H7 (cell line): ENCODE results near the gene PCSK2. TPM values are rescaled to one million over a fixed set of nuclear protein-coding genes. Genes with fewer than 3 reads are reported as not detected.

Experiments used
- DNase-seq: peaks from one replicate; pipeline ENCODE4 v3.0.0; 2012
- H3K27me3 ChIP-seq: 2 replicates; pipeline ENCODE4 v1.6.0; 2011; ENCODE audit warnings: mild to moderate bottlenecking, low read length; ENCODE audit not compliant: control insufficient read depth, insufficient read depth
- H3K36me3 ChIP-seq: replicated peaks from 2 replicates; pipeline ENCODE4 v1.5.1; 2011; ENCODE audit warnings: low read length; ENCODE audit not compliant: control insufficient read depth, insufficient read depth
- H3K4me3 ChIP-seq: 2 replicates; pipeline ENCODE4 v1.5.1; 2011; ENCODE audit warnings: low read depth, mild to moderate bottlenecking, control low read depth, low read length, moderate library complexity; ENCODE audit not compliant: insufficient read depth
- total RNA-seq: library from RNA; depleted of rRNA; stranded (reverse); fragments of >200 nt; shearing (Covaris generic); gene quantifications from 2 replicates; pipeline ENCODE4 v1.2.3, GENCODE V29; 2014

The PCSK2 gene
- total RNA-seq, 1 experiment from 2014 or later, result 0.10 TPM

- no peaks in the 10 kb centered on the region for H3K36me3 ChIP-seq
- DNase-seq, result no peak
- no peak overlapping the region for H3K4me3 ChIP-seq
- H3K27me3 ChIP-seq, result no peaks in the 10 kb centered on the region
Observed at GRCh38 chr20:17445543-17445942, 218.7 kb downstream of the PCSK2 start.

DNA sequence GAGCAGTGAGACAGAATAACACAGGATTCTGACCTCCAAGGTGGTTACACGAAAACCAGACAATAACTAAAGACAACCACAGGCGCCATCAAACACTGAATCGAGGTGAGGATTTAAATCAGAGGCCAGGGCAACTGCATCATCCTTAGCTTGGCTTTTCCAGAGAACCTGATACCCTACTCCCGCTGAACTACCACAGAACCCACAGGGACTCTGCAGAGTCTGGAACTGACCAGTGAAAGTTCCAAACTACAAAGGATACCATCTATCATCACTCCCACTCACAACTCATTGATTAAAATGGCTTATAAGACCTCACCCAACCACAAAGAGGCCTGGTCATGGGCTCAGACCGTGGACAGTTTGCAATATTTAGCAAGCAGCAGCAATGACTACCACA, 219.3 kb downstream of the PCSK2 start:
- Histone ChIP-seq H3K36me3 (no peaks in the 10 kb centered on the region), H3K4me3 (no peak overlapping the region), H3K27me3 (no peaks in the 10 kb centered on the region)
- no peak for DNase-seq

GRCh38 chr20:17448071-17448470, 221.2 kb downstream of the PCSK2 start:
- no peak overlapping the region for H3K4me3 ChIP-seq
- no peak for DNase-seq
- no peaks in the 10 kb centered on the region for H3K36me3 ChIP-seq
- no peaks in the 10 kb centered on the region for H3K27me3 ChIP-seq

- no peak overlapping the region for H3K4me3 ChIP-seq
- H3K36me3 ChIP-seq, result no peaks in the 10 kb centered on the region
- no peak for DNase-seq
- no peaks in the 10 kb centered on the region for H3K27me3 ChIP-seq
Observed at GRCh38 chr20:17449031-17449430, 222.2 kb downstream of the PCSK2 start.

DNA sequence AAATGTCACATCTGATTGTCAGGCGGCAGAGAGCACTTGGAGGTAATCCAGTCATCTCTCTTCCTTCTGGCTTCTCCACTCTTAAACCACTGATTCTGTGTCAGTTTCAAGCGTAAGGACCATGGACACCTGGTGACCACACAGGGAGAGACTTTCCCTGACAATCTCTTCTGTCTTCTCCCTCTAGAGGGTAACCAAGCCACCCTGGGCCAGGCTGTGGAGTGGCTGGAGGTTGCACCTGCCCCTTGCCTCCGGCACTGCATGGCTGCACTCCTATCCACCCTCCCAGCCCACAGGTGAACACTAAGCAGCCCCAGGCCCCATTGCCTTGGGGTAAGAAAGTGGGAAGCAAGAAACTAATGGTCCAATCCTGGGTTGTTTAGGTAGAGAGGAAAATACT, 225.6 kb downstream of the PCSK2 start:
- Histone ChIP-seq H3K36me3 (no peaks in the 10 kb centered on the region), H3K4me3 (no peak overlapping the region), H3K27me3 (no peaks in the 10 kb centered on the region)
- DNase-seq, result peak; percentile 41

DNA sequence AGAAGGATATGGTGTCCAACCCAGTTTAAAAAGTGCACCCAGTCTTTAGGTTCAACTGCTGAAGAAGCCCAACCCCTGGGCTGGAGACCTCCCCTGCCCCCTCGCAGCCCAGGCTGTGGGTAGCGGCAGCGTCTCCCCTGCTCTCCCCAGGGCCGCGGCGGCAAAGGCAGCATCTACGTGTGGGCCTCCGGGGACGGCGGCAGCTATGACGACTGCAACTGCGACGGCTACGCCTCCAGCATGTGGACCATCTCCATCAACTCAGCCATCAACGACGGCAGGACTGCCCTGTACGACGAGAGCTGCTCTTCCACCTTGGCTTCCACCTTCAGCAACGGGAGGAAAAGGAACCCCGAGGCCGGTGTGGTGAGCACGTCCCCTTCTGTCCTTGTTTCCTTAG, 226.8 kb downstream of the PCSK2 start:
- H3K4me3 ChIP-seq, result no peak overlapping the region
- no peaks in the 10 kb centered on the region for H3K36me3 ChIP-seq
- DNase-seq, result no peak
- no peaks in the 10 kb centered on the region for H3K27me3 ChIP-seq

- Histone ChIP-seq H3K36me3 (no peaks in the 10 kb centered on the region), H3K4me3 (no peak overlapping the region), H3K27me3 (no peaks in the 10 kb centered on the region)
- no peak for DNase-seq
Observed at GRCh38 chr20:17456279-17456678, 229.4 kb downstream of the PCSK2 start.

DNA sequence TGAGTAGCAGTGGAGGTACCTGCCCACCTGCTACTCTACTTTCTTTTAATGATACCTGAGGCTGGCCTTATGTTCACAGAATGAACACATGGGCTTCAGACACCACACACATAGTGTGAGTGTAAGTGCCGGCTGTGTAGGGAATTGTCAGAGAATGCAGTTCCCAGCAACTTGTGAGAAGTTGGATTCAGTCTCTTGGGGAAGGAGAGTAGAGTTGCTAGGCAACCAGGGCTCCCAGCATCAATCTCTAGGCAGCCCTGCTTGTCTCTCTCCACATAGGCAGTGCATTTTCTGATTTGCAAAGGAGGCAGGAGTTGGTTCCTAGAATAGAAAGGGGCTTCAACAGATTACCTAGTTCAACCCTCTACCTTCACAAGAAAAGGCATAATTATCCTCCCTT, 230.2 kb downstream of the PCSK2 start:
- DNase-seq, result no peak
- no peaks in the 10 kb centered on the region for H3K36me3 ChIP-seq
- no peaks in the 10 kb centered on the region for H3K27me3 ChIP-seq
- H3K4me3 ChIP-seq, result no peak overlapping the region

- H3K27me3 ChIP-seq, result no peaks in the 10 kb centered on the region
- no peak for DNase-seq
- no peaks in the 10 kb centered on the region for H3K36me3 ChIP-seq
- no peak overlapping the region for H3K4me3 ChIP-seq
Observed at GRCh38 chr20:17457588-17458190, 230.8 kb downstream of the PCSK2 start.

DNA sequence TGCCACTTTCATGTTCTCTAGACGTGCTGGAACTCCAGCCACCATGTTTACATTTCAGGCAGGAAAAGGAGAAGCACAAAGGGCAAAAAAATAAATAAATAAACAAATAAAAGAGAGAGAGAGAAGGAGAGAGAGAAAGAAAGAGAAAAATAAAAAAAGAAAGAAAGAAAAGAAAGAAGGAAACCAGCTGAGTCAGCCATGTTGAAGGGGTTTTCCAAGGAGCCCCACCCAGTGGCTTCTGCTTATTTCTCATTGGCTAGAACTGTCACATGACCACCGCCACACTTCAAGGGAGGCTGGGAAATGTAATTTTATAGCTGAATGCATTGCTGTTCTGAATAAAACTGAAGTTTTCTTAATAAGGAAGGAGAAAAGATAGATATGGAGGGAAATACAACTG, 233.3 kb downstream of the PCSK2 start:
- DNase-seq, result no peak
- Histone ChIP-seq H3K4me3 (no peak overlapping the region), H3K27me3 (no peaks in the 10 kb centered on the region), H3K36me3 (no peaks in the 10 kb centered on the region)

- H3K27me3 ChIP-seq, result no peaks in the 10 kb centered on the region
Observed at GRCh38 chr20:17461941-17462340, 235.1 kb downstream of the PCSK2 start.

DNA sequence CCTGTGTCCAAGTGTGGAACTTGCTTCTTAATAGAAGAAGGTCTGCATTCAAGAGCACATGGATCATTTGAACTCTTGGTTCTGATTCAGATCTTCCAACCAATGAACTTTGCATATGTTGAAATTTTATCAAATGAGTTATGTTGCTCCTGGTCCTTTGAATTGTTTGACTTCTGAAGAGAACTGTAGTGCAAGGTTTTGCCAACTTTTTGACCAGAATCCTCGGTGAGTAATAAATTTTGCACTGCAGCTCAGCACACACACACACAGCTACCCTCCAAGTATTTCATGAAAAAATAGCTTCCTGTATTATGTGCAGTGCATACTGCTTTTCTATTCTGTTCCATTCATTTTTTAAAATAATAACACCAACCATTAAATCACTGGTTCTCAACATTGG, 236.9 kb downstream of the PCSK2 start:
- no peaks in the 10 kb centered on the region for H3K27me3 ChIP-seq
- no peak overlapping the region for H3K4me3 ChIP-seq
- no peak for DNase-seq
- H3K36me3 ChIP-seq, result no peaks in the 10 kb centered on the region

More at GRCh38 chr20:17461941-17462340, 235.1 kb downstream of the PCSK2 start:
- Histone ChIP-seq H3K4me3 (no peak overlapping the region), H3K36me3 (no peaks in the 10 kb centered on the region)
- no peak for DNase-seq

GRCh38 chr20:17465236-17465635, 238.4 kb downstream of the PCSK2 start:
- Histone ChIP-seq H3K4me3 (no peak overlapping the region), H3K36me3 (no peaks in the 10 kb centered on the region), H3K27me3 (no peaks in the 10 kb centered on the region)
- DNase-seq, result no peak

DNA sequence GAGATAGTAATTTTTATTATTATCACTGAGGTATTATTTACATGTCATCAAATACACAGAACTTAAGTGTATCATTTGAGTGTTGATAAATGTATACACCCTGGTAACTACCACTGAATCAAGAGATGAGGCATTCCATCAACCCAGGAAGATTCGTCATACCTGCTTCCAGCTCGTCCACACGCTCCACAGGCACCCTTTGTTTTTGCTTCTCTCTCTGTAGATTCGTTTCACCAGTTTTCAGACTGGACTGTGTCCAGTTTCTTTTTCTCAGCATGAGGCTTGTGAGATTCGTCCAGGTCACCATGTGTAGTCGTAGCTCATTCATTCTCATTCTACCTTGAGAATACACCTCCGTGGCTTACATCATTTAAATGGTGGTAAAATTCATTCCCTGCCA, 239.8 kb downstream of the PCSK2 start:
- Histone ChIP-seq H3K36me3 (no peaks in the 10 kb centered on the region), H3K4me3 (no peak overlapping the region), H3K27me3 (no peaks in the 10 kb centered on the region)
- DNase-seq, result no peak

GRCh38 chr20:17467120-17467655, 240.3 kb downstream of the PCSK2 start:
- H3K4me3 ChIP-seq, result no peak overlapping the region
- no peaks in the 10 kb centered on the region for H3K36me3 ChIP-seq
- DNase-seq, result no peak
- H3K27me3 ChIP-seq, result no peaks in the 10 kb centered on the region
